GM23248 (cell line): ENCODE data around the gene FAM114A1. TPM values are rescaled to one million over a fixed set of nuclear protein-coding genes. Genes with fewer than 3 reads are reported as not detected.

Experiments used
- DNase-seq: peaks from one replicate; pipeline ENCODE4 v3.0.0-alpha.2; 2015
- H2AFZ ChIP-seq: fragments of 200-600 bp; sonication (generic); 2 replicates; pipeline ENCODE4 v1.6.1; 2016; ENCODE audit warnings: antibody characterized with exemption
- H3F3A ChIP-seq: fragments of 200-600 bp; sonication (generic); 2 replicates; pipeline ENCODE4 v1.6.1; 2016; ENCODE audit warnings: mild to moderate bottlenecking, antibody characterized with exemption, mixed run types; ENCODE audit not compliant: insufficient read depth
- H3K27ac ChIP-seq: fragments of 200-600 bp; sonication (generic); 2 replicates; pipeline ENCODE4 v1.5.1; 2016; ENCODE audit warnings: mild to moderate bottlenecking
- H3K27me3 ChIP-seq: fragments of 200-600 bp; sonication (generic); replicated peaks from 2 replicates; pipeline ENCODE4 v1.6.1; 2016; ENCODE audit warnings: mild to moderate bottlenecking; ENCODE audit not compliant: insufficient read depth
- H3K36me3 ChIP-seq: fragments of 200-600 bp; sonication (generic); 2 replicates; pipeline ENCODE4 v1.6.1; 2016; ENCODE audit warnings: low read depth, mild to moderate bottlenecking
- H3K4me1 ChIP-seq: fragments of 200-600 bp; sonication (generic); 2 replicates; pipeline ENCODE4 v1.6.1; 2016; ENCODE audit warnings: mild to moderate bottlenecking; ENCODE audit not compliant: insufficient read depth
- H3K4me2 ChIP-seq: fragments of 200-600 bp; sonication (generic); one replicate; pipeline ENCODE4 v1.6.1; 2016; ENCODE audit warnings: mild to moderate bottlenecking; ENCODE audit not compliant: unreplicated experiment
- H3K4me3 ChIP-seq: fragments of 200-600 bp; sonication (generic); 2 replicates; pipeline ENCODE4 v1.5.1; 2016; ENCODE audit warnings: mild to moderate bottlenecking
- H3K79me2 ChIP-seq: fragments of 200-600 bp; sonication (generic); 2 replicates; pipeline ENCODE4 v1.6.1; 2016; ENCODE audit warnings: mild to moderate bottlenecking; ENCODE audit not compliant: insufficient read depth
- H3K9ac ChIP-seq: fragments of 200-600 bp; sonication (generic); 2 replicates; pipeline ENCODE4 v1.6.1; 2016; ENCODE audit warnings: mild to moderate bottlenecking
- H3K9me2 ChIP-seq: fragments of 200-600 bp; sonication (generic); 2 replicates; pipeline ENCODE4 v1.6.1; 2016; ENCODE audit warnings: mixed run types, mild to moderate bottlenecking, moderate library complexity; ENCODE audit not compliant: insufficient read depth
- H3K9me3 ChIP-seq: fragments of 200-600 bp; sonication (generic); one replicate; pipeline ENCODE4 v1.6.1; 2017; ENCODE audit warnings: low read depth
- H4K20me1 ChIP-seq: fragments of 200-600 bp; sonication (generic); 2 replicates; pipeline ENCODE4 v1.6.0; 2016; ENCODE audit not compliant: insufficient read depth
- EZH2 ChIP-seq: fragments of 200-600 bp; sonication (generic); IDR thresholded peaks from 2 replicates; pipeline ENCODE4 v1.6.1; 2018; ENCODE audit warnings: antibody characterized with exemption, mild to moderate bottlenecking; ENCODE audit not compliant: insufficient read depth, poor library complexity, severe bottlenecking
- EZH2phosphoT487 ChIP-seq: fragments of 200-600 bp; sonication (generic); IDR thresholded peaks from 2 replicates; pipeline ENCODE4 v1.6.1; 2018; ENCODE audit warnings: antibody characterized with exemption, moderate library complexity, mild to moderate bottlenecking, low read depth; ENCODE audit not compliant: insufficient read depth
- WGBS, 2 experiments: methylation state at CpG; one replicate each; pipeline ENCODE4 v1.1.6; 2015 to 2017; ENCODE audit warnings: low lambda C conversion rate in 2 of 2, low coverage in 1 of 2; ENCODE audit errors: missing lambda C conversion rate in 2 of 2; 5-methylcytosine and 5-hydroxymethylcytosine counted together
- in situ Hi-C: fragments of 300-500 bp; cut with MboI; formaldehyde crosslinking; loops from 2 replicates; pipeline ENCODE4 v1.15.0; 2020
- polyA plus RNA-seq: library from polyadenylated mRNA; unstranded; fragments of >200 nt; fragmentation: Nextera tagmentation; extraction: Ambion mirVana; gene quantifications from 2 replicates; pipeline ENCODE4 v1.2.1, GENCODE V29; 2016
- total RNA-seq: library from RNA; depleted of rRNA; stranded (reverse); fragments of >200 nt; shearing (Covaris generic); gene quantifications from 2 replicates; pipeline ENCODE4 v1.2.3, GENCODE V29; 2014

FAM114A1 gene
- total and polyA plus RNA-seq, 2 experiments from 2014 or later, result 237 to 318 TPM

DNA sequence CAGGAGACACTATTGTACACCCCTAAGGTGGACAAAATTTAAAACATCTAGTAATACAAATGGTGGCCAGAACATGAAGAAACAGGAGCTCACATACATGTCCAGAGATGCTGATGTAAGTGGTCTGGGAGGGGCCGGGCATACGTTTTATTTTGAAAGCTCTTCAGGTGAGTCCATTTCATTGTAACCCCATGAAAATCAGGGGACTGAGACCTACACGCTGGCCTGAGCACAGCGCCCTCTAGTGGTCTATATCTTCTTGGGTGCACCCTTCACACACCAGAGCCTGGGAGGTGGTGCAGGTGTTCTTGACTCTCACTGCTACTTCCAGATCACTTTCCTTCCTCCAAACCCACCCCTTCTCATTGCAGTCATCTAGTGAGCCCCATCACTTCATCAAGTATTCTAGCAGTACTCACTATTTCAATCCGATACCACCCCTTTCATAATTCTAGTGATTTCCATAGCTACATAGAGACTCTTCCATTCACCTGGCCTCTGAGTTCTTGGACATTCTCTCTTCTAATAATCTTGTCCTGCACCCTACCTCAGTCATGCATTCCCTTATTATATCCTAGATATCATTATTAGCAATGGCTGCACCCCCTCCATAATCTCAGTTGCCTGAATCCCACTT, 6.7 kb upstream of the FAM114A1 start:
- TF ChIP-seq EZH2, result no peak
- TF ChIP-seq EZH2phosphoT487, result no peak
- Histone ChIP-seq H3K27me3 (no peaks in the 10 kb centered on the region), H3K4me2 (no peak overlapping the region), H3K79me2 (no peaks in the 10 kb centered on the region), H3K9ac (no peak overlapping the region), H2AFZ (no peak overlapping the region), H3F3A (peaks cover 22% of the 10 kb centered on the region), H4K20me1 (no peaks in the 10 kb centered on the region), H3K9me3 (no peaks in the 10 kb centered on the region), H3K36me3 (no peaks in the 10 kb centered on the region), H3K27ac (no peak overlapping the region), H3K9me2 (no peaks in the 10 kb centered on the region), H3K4me1 (peaks cover 20% of the 10 kb centered on the region), H3K4me3 (no peak overlapping the region)
- DNase-seq, result peak; percentile 62
- WGBS, 2 experiments, result 41 to 43% methylated on average over 5 of the region's 5 CpGs
- in situ Hi-C loops, result no loop called here

DNA sequence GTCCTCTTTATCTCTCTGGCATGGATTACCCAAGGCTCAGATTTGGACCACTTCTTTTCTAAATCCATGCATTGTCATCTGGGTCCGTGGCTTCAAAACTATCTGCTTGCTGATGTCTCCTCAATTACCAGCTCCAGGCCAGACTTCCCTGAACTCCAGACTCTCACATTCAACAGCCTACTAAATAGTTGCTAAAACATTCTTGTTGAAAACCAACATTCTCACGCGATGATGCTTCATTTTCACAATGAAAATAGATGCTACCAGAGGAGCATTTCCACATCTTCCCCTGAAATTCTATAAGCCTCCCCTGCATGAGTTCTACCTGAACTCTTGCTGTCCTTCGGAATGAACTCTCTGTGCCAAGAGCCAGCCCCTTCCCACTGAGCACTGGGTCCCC, 5.8 kb upstream of the FAM114A1 start:
- Histone ChIP-seq H3K4me2 (no peak overlapping the region), H3K9ac (no peak overlapping the region), H3K79me2 (no peaks in the 10 kb centered on the region), H3K27ac (no peak overlapping the region), H3K27me3 (no peaks in the 10 kb centered on the region), H3K36me3 (no peaks in the 10 kb centered on the region), H3F3A (peaks cover 19% of the 10 kb centered on the region), H3K4me3 (no peak overlapping the region), H4K20me1 (no peaks in the 10 kb centered on the region), H3K4me1 (peaks cover 18% of the 10 kb centered on the region), H2AFZ (no peak overlapping the region), H3K9me3 (no peaks in the 10 kb centered on the region), H3K9me2 (no peaks in the 10 kb centered on the region)
- in situ Hi-C loops, result no loop called here
- TF ChIP-seq EZH2phosphoT487 (no peak), EZH2 (no peak)
- no peak for DNase-seq
- WGBS, 2 experiments, result 87 to 93% methylated on average over 4 of the region's 4 CpGs

DNA sequence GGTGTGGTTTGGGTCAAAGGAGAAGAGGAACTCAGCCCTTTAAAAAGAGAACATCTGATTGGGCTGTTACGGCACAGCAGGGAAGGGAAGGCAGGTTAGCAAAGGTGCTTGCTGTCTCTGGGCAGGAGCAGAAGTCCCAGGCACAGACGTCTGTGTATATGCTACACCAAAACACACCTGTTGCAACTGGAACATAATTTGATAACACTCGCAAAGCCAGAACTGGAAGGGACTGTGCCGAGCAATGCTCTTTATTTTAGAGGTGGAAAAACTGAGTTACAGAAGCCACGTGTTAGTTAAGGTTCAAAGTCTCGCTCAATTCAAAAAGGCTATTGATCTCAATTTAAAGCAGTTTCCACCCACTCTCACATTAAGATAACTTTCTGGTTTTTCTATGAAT, 2.2 kb upstream of the FAM114A1 start:
- H3K9ac ChIP-seq, result no peak overlapping the region
- in situ Hi-C loops, result no loop called here

DNA sequence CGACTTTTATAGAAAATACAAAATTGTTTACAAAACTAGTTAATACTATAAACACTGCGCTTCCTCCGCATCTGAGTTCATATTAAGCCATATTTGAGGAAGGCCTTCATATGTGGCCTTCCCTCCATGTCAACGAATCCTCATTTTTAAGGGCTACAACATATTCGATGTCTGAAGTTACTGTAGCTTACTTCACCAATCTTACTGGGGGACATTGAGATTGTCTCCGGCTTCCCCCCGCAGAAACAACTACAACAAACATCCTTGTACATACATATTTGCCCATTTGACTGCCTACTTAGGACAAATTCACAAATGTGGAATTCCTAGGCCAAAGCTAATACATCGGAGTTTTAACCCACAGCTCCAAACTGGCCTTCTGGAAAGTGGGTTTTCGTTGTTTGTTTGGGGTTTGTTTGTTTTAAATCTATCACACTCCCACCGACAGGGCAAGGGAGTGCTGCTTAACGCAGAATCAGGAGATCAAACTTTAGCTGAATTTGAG, 581 bp upstream of the FAM114A1 start:
- Histone ChIP-seq H3K79me2 (peaks cover 43% of the 10 kb centered on the region), H3F3A (peaks cover 31% of the 10 kb centered on the region), H3K27me3 (no peaks in the 10 kb centered on the region), H3K9ac (peak overlapping the region; percentile 100), H3K4me1 (peaks cover 37% of the 10 kb centered on the region), H2AFZ (peak overlapping the region; percentile 98), H3K4me3 (peak overlapping the region; percentile 72), H3K9me2 (no peaks in the 10 kb centered on the region), H3K9me3 (no peaks in the 10 kb centered on the region), H3K4me2 (peak overlapping the region; percentile 90), H3K27ac (peak overlapping the region; percentile 97), H4K20me1 (peaks cover 6% of the 10 kb centered on the region; the same call in 1 of the 2 replicates), H3K36me3 (peaks cover under 1% of the 10 kb centered on the region; the same call in 1 of the 2 replicates)
- TF ChIP-seq EZH2 (no peak), EZH2phosphoT487 (no peak)
- 41 to 42% methylated on average over 11 of the region's 11 CpGs for WGBS, 2 experiments
- no peak for DNase-seq
- in situ Hi-C loops, result no loop called here

More for the DNA sequence above, 2.2 kb upstream of the FAM114A1 start:
- H3K4me3 ChIP-seq, result no peak overlapping the region
- no peak overlapping the region for H3K4me2 ChIP-seq
- 81% methylated on average over 6 of the region's 6 CpGs for WGBS, 2 experiments
- H3K27ac ChIP-seq, result no peak overlapping the region
- no peaks in the 10 kb centered on the region for H3K9me2 ChIP-seq
- no peak for DNase-seq
- no peaks in the 10 kb centered on the region for H3K9me3 ChIP-seq
- H3K36me3 ChIP-seq, result no peaks in the 10 kb centered on the region; the same call in 1 of the 2 replicates
- no peaks in the 10 kb centered on the region for H3K27me3 ChIP-seq
- peaks cover 5% of the 10 kb centered on the region; the same call in 1 of the 2 replicates for H4K20me1 ChIP-seq
- H2AFZ ChIP-seq, result no peak overlapping the region
- peaks cover 27% of the 10 kb centered on the region for H3K79me2 ChIP-seq
- peaks cover 26% of the 10 kb centered on the region for H3F3A ChIP-seq
- H3K4me1 ChIP-seq, result peaks cover 24% of the 10 kb centered on the region
- TF ChIP-seq EZH2phosphoT487 (no peak), EZH2 (no peak)
